ENCODE data around the gene AMACR. TPM values are rescaled to one million over a fixed set of nuclear protein-coding genes. Genes with fewer than 3 reads are reported as not detected.

The AMACR gene
- total and polyA plus RNA-seq, 2 of the 13 experiments (the other 11 are each of a cell fraction or from before 2014, with no cell fraction given) = 8.9 to 19.7 TPM

GRCh38 chr5:34031966-34032365 is 24.1 kb upstream of the AMACR start:
- 97% methylated on average over 3 of the region's 3 CpGs for WGBS (ENCODE audit: low lambda C conversion rate)
- Histone ChIP-seq H3K9ac (ENCODE audit: insufficient read depth, low read depth, low read length) (no peak overlapping the region), H3K27ac (ENCODE audit: extremely low read length, insufficient read depth, low read length) (no peak overlapping the region), H3K9me3 (ENCODE audit: low read length) (no peaks in the 10 kb centered on the region), H3K4me3 (replicated peaks in 1 of 3; ENCODE audit: insufficient read depth in 1 of 3, low read depth in 2 of 3, low read length in 3 of 3) (no peak overlapping the region), H2AFZ (ENCODE audit: low read length) (no peak overlapping the region), H3K79me2 (ENCODE audit: insufficient read depth, low read length) (no peaks in the 10 kb centered on the region), H3K4me1 (ENCODE audit: insufficient read depth, low read length) (peaks cover 51% of the 10 kb centered on the region), H3K36me3 (replicated peaks in 1 of 2; ENCODE audit: control insufficient read depth in 1 of 2, insufficient read depth in 2 of 2, low read length in 2 of 2) (peaks cover 3% of the 10 kb centered on the region in 2 experiments; a peak in 2 of 5 replicates), H3K27me3 (ENCODE audit: control insufficient read depth in 1 of 2, insufficient read depth in 2 of 2, low read length in 2 of 2) (no peaks in the 10 kb centered on the region), H4K20me1 (ENCODE audit: insufficient read depth, low read length) (no peaks in the 10 kb centered on the region), H3K4me2 (ENCODE audit: low read depth, low read length) (no peak overlapping the region)
- intact Hi-C loops (cut with micrococcal nuclease; ENCODE audit: unreplicated experiment) (no loop called here), in situ Hi-C loops (cut with HindIII; ENCODE audit: extremely low pct_ligation_motif_present, low pct_unique_long_range_greater_than_20kb) (no loop called here)
- FAIRE-seq = no peak
- ATAC-seq = no peak
- BruUV-seq (replicated peaks) = no TSS peak
- ChIA-PET POLR2A (no interaction called here), CTCF (ENCODE audit: low intra/inter-chr PET ratio, low total read pairs) (no interaction called here)
- no peak for TF ChIP-seq ZNF839 (CRISPR knock-in tag; IDR thresholded peaks at IDR 0.05; ENCODE audit: borderline replicate concordance)
- no peak for TF ChIP-seq SYNCRIP (IDR thresholded peaks at IDR 0.05; ENCODE audit: insufficient read depth, low read depth, low read length)
- TF ChIP-seq HOXA7 (CRISPR knock-in tag; IDR thresholded peaks at IDR 0.05) = no peak
- TF ChIP-seq ZNF792 (CRISPR knock-in tag; IDR thresholded peaks at IDR 0.05) = no peak
- TF ChIP-seq ZSCAN12 (CRISPR knock-in tag; IDR thresholded peaks at IDR 0.05) = no peak
- TF ChIP-seq NFIC (IDR thresholded peaks at IDR 0.05; ENCODE audit: low read length) = no peak
- no peak for TF ChIP-seq SSRP1 (CRISPR knock-in tag; IDR thresholded peaks at IDR 0.05)
- no peak for TF ChIP-seq CHD4 (IDR thresholded peaks at IDR 0.05; ENCODE audit: borderline replicate concordance, low read length)
- no peak for TF ChIP-seq ATAD3A (CRISPR knock-in tag; IDR thresholded peaks at IDR 0.05)
- TF ChIP-seq ZNF180 (CRISPR knock-in tag; IDR thresholded peaks at IDR 0.05; ENCODE audit: borderline replicate concordance, low read depth) = no peak
- TF ChIP-seq RFX3 (CRISPR knock-in tag; IDR thresholded peaks at IDR 0.05) = no peak
- TF ChIP-seq ZFP82 (CRISPR knock-in tag; IDR thresholded peaks at IDR 0.05; ENCODE audit: borderline replicate concordance) = no peak
- no peak for TF ChIP-seq RNF2 (conservative IDR thresholded peaks at IDR 0.05; ENCODE audit: low read depth)
- TF ChIP-seq TERF1 (CRISPR knock-in tag; IDR thresholded peaks at IDR 0.05) = no peak
- TF ChIP-seq, protein P1, sequence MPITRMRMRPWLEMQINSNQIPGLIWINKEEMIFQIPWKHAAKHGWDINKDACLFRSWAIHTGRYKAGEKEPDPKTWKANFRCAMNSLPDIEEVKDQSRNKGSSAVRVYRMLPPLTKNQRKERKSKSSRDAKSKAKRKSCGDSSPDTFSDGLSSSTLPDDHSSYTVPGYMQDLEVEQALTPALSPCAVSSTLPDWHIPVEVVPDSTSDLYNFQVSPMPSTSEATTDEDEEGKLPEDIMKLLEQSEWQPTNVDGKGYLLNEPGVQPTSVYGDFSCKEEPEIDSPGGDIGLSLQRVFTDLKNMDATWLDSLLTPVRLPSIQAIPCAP (CRISPR knock-in tag; IDR thresholded peaks at IDR 0.05; ENCODE audit: low read depth) = no peak
- no peak for TF ChIP-seq MAFK (conservative IDR thresholded peaks at IDR 0.05 in 1 of 2, IDR thresholded peaks at IDR 0.05 in 1 of 2; ENCODE audit: low read length in 2 of 2)
- TF ChIP-seq GATAD1 (CRISPR knock-in tag; IDR thresholded peaks at IDR 0.05) = no peak
- TF ChIP-seq BRCA1 (CRISPR knock-in tag; IDR thresholded peaks at IDR 0.05) = no peak
- TF ChIP-seq HMGA1 (CRISPR knock-in tag; conservative IDR thresholded peaks at IDR 0.05) = no peak
- no peak for DNase-seq (ENCODE audit: low spot score)
